ENCODE results near the gene TTC33. TPM values are rescaled to one million over a fixed set of nuclear protein-coding genes. Genes with fewer than 3 reads are reported as not detected.

Gene TTC33
- total and polyA plus RNA-seq, 10 donors = 4.3 to 17.9 (median 13.7) TPM

DNA sequence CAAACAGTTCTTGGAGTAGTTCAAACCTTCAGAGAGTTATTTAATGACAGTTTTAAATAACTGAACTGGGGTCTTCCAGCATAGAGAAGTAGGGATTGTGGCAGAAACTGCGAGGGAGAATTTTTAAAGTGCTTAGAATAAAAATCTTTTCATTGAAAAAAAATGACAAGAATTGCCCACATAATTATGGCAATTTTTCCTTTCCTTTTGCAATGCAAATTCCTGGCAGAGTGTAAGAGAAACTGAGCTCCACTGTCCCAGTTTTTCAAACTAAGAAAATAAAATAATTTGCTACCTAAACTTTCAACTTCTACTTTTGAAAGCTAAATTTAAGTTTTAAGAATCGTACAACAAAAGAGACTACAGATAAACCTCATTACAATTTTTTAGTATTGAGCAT, 78.3 kb downstream of the TTC33 start:
- no peaks in the 10 kb centered on the region for H3K9me3 ChIP-seq
- no peak for TF ChIP-seq POLR2A (IDR thresholded peaks at IDR 0.05)
- TF ChIP-seq, protein P1, sequence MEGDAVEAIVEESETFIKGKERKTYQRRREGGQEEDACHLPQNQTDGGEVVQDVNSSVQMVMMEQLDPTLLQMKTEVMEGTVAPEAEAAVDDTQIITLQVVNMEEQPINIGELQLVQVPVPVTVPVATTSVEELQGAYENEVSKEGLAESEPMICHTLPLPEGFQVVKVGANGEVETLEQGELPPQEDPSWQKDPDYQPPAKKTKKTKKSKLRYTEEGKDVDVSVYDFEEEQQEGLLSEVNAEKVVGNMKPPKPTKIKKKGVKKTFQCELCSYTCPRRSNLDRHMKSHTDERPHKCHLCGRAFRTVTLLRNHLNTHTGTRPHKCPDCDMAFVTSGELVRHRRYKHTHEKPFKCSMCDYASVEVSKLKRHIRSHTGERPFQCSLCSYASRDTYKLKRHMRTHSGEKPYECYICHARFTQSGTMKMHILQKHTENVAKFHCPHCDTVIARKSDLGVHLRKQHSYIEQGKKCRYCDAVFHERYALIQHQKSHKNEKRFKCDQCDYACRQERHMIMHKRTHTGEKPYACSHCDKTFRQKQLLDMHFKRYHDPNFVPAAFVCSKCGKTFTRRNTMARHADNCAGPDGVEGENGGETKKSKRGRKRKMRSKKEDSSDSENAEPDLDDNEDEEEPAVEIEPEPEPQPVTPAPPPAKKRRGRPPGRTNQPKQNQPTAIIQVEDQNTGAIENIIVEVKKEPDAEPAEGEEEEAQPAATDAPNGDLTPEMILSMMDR (IDR thresholded peaks at IDR 0.05 in 8 of 11, conservative IDR thresholded peaks at IDR 0.05 in 3 of 11) = no peak
- no peak for TF ChIP-seq POLR2AphosphoS5 (IDR thresholded peaks at IDR 0.05)
- H3K4me3 ChIP-seq = no peak overlapping the region
- H3K4me1 ChIP-seq = peaks cover 7 to 77% (median 54%) of the 10 kb centered on the region in 6 donors
- peak overlapping the region in 6 of 8 donors; percentile 4 to 97 (median 34) for H3K27ac ChIP-seq
- intact Hi-C loops (cut with DNase I; ENCODE audit: low total_unique reads) = no loop called here
- peaks cover 0 to 22% (median 0%) of the 10 kb centered on the region in 7 donors for H3K27me3 ChIP-seq (replicated peaks in 1 of 7)
- DNase-seq = no peak
- H3K36me3 ChIP-seq = peaks cover 0 to 9% (median 0%) of the 10 kb centered on the region in 6 donors
- 60 to 81% (median 61%) methylated on average over 2 of the region's 2 CpGs for WGBS, 5 donors

DNA sequence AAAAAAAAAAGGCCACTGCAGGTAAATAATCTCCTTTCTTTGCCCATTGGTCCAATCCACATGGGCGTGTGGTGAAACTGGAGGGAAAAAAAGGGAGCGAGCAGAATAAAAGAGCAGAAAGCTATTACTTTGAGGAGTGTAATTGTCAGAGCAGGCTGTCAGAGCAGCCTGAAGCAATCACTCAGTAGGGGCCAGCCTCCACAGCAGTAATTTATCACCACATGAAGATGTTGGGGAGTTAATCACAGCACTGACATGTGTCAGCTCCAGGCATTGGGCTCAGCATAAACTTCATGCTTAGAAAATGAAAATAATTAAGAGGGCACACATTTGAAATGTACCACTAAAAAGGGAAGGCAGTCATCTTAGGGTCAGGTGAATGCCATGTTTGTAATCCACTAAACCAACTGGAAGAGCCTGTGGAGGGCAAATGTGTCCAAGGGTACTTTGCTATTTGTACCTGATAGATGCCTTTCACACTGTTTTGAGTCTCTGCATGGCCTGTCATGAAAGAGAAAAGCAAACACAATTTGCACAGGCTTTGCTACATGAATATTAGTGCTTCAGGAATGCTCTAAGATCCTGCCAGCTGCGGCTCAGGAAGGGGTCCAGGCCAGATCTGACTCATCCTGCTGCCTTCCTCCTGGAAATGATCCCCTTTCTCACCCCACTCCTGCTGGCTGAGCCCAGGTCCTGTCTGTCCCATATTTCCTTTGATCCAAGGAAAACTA, 79.0 kb downstream of the TTC33 start:
- TF ChIP-seq POLR2AphosphoS5 (IDR thresholded peaks at IDR 0.05) (no peak), POLR2A (IDR thresholded peaks at IDR 0.05) (no peak)
- TF ChIP-seq, protein P1 (IDR thresholded peaks at IDR 0.05 in 8 of 11, conservative IDR thresholded peaks at IDR 0.05 in 3 of 11) = no peak
- Histone ChIP-seq H3K4me1 (peaks cover 7 to 77% (median 56%) of the 10 kb centered on the region in 6 donors), H3K4me3 (no peak overlapping the region), H3K27me3 (replicated peaks in 1 of 7) (peaks cover 0 to 20% (median 0%) of the 10 kb centered on the region in 7 donors), H3K36me3 (peaks cover 0 to 8% (median 0%) of the 10 kb centered on the region in 6 donors), H3K27ac (peak overlapping the region in 7 of 8 donors; percentile 4 to 97 (median 28)), H3K9me3 (no peaks in the 10 kb centered on the region)
- DNase-seq = no peak
- intact Hi-C loops (cut with DNase I; ENCODE audit: low total_unique reads) = no loop called here
- WGBS, 5 donors = 44 to 78% (median 70%) methylated on average over 3 of the region's 3 CpGs

DNA sequence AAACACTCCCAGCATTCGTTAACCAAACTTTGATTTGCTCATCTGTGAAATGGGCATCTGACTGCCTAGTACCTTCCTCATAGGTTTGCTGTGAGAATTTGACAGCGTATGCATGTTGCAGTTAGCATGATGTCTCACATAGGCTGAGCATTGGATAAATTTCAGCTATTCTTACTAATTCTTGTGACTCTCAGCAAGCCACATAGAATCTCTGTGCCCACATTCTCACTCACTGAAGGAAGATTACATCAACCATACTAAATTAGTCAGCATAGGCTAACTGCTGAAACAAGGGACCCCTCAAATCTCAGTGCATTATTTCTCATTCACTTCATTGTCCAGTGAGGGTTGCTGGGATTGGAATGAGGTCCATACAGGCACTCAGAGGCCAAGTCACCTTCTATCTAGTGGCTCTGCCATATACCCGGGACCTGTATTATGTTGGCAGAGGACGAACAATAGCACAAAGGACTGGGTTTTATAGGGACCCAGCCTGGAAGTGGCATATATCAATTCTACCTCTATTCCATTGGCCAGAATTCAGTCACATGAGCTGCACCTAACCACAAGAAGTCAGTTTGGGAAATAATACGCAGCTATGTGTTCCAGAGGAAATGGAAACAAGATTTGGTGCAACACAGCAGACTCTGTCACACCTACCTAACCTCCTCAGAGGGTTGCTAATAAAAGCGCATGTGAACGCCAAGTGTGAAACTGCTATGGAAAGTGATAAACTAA, 80.2 kb downstream of the TTC33 start:
- no peak overlapping the region for H3K4me3 ChIP-seq
- H3K4me1 ChIP-seq = peaks cover 7 to 74% (median 48%) of the 10 kb centered on the region in 6 donors
- H3K27ac ChIP-seq = peak overlapping the region in 4 of 8 donors; percentile 26 to 97 (median 40)
- 58 to 70% (median 61%) methylated on average over 7 of the region's 7 CpGs for WGBS, 5 donors
- DNase-seq = no peak
- no peaks in the 10 kb centered on the region for H3K9me3 ChIP-seq
- peak in 1 of 3 donors; percentile 29 for TF ChIP-seq POLR2AphosphoS5 (IDR thresholded peaks at IDR 0.05)
- TF ChIP-seq, protein P1 (IDR thresholded peaks at IDR 0.05 in 8 of 11, conservative IDR thresholded peaks at IDR 0.05 in 3 of 11) = no peak
- H3K36me3 ChIP-seq = no peaks in the 10 kb centered on the region
- intact Hi-C loops (cut with DNase I; ENCODE audit: low total_unique reads) = no loop called here
- peaks cover 0 to 8% (median 0%) of the 10 kb centered on the region in 7 donors for H3K27me3 ChIP-seq (replicated peaks in 1 of 7)

Data from spleen (tissue), 11 donors.